Measurements from ENCODE around the gene TET3. TPM values are rescaled to one million over a fixed set of nuclear protein-coding genes. Genes with fewer than 3 reads are reported as not detected.

TET3 gene
- total and polyA plus RNA-seq, 2 of the 8 experiments (the other 6 are each of a cell fraction or from before 2014, with no cell fraction given), result 4.5 to 21.1 TPM

GRCh38 chr2:73968357-73968937 is 16.3 kb upstream of the TET3 start (continued):
- TF ChIP-seq CHD7 (IDR thresholded peaks at IDR 0.05; ENCODE audit: insufficient replicate concordance, low read length), result no peak
- TF ChIP-seq TAF1 (IDR thresholded peaks at IDR 0.05; ENCODE audit: low read depth, low read length), result no peak
- no peak for TF ChIP-seq JUND (IDR thresholded peaks at IDR 0.05; ENCODE audit: low read length)
- no peak for TF ChIP-seq CHD2 (IDR thresholded peaks at IDR 0.05; ENCODE audit: low read length)
- no peak for TF ChIP-seq BACH1 (IDR thresholded peaks at IDR 0.05; ENCODE audit: low read length)

All from H1 (cell line).